Osteoblast (primary cell): ENCODE results near the gene STXBP4. TPM values are rescaled to one million over a fixed set of nuclear protein-coding genes. Genes with fewer than 3 reads are reported as not detected.

Experiments used
- DNase-seq: peaks from one replicate; pipeline ENCODE4 v3.0.0; 2011; ENCODE audit warnings: low spot score, mixed read lengths; ENCODE audit not compliant: insufficient read length; ENCODE audit errors: missing footprints
- H2AFZ ChIP-seq: 2 replicates; pipeline ENCODE4 v1.6.0; 2011; ENCODE audit warnings: mild to moderate bottlenecking, low read length
- H3K27ac ChIP-seq: 2 replicates; pipeline ENCODE4 v1.5.1; 2011; ENCODE audit warnings: mild to moderate bottlenecking, low read depth, low read length, moderate library complexity
- H3K27me3 ChIP-seq: 2 replicates; pipeline ENCODE4 v1.6.0; 2012; ENCODE audit warnings: mild to moderate bottlenecking, control low read depth, inconsistent platforms, low read length, moderate library complexity; ENCODE audit not compliant: insufficient read depth
- H3K36me3 ChIP-seq: 2 replicates; pipeline ENCODE4 v1.5.1; 2011; ENCODE audit warnings: mild to moderate bottlenecking, low read length, control low read depth, moderate library complexity; ENCODE audit not compliant: insufficient read depth
- H3K4me1 ChIP-seq: 2 replicates; pipeline ENCODE4 v1.5.1; 2011; ENCODE audit warnings: mild to moderate bottlenecking, low read length, control low read depth, moderate library complexity; ENCODE audit not compliant: insufficient read depth
- H3K4me2 ChIP-seq: 2 replicates; pipeline ENCODE4 v1.6.0; 2011; ENCODE audit warnings: mild to moderate bottlenecking, low read length; ENCODE audit not compliant: insufficient read depth
- H3K4me3 ChIP-seq: fragments of 200-600 bp; sonication (generic); 3 replicates; pipeline ENCODE4 v1.5.1; 2012; ENCODE audit warnings: mild to moderate bottlenecking, low read length, inconsistent platforms; ENCODE audit not compliant: insufficient read depth
- H3K79me2 ChIP-seq: 2 replicates; pipeline ENCODE4 v1.6.0; 2012; ENCODE audit warnings: mild to moderate bottlenecking, low read length, control low read depth, inconsistent platforms; ENCODE audit not compliant: insufficient read depth
- H3K9me3 ChIP-seq: 2 replicates; pipeline ENCODE4 v1.5.1; 2011; ENCODE audit warnings: low read depth, low read length, control low read depth
- H4K20me1 ChIP-seq: 2 replicates; pipeline ENCODE4 v1.6.0; 2012; ENCODE audit warnings: mild to moderate bottlenecking, low read length, control low read depth; ENCODE audit not compliant: insufficient read depth
- CTCF ChIP-seq: IDR thresholded peaks from 2 replicates; pipeline ENCODE4 v1.5.1; 2011; ENCODE audit warnings: mild to moderate bottlenecking, low read depth, low read length, moderate library complexity; ENCODE audit errors: extremely low read depth
- total RNA-seq: library from RNA; depleted of rRNA; stranded (reverse); fragments of >200 nt; gene quantifications from 2 replicates; pipeline ENCODE4 v1.2.3, GENCODE V29; 2012

The STXBP4 gene
- total RNA-seq, 1 donor: 19.2 TPM

GRCh38 chr17:54982399-54982798 lies 13.8 kb downstream of the STXBP4 start:
- no peak overlapping the region for H2AFZ ChIP-seq
- DNase-seq: no peak
- peaks cover 3% of the 10 kb centered on the region for H3K4me1 ChIP-seq
- TF ChIP-seq CTCF: no peak
- no peak overlapping the region for H3K4me3 ChIP-seq
- H4K20me1 ChIP-seq: no peaks in the 10 kb centered on the region
- H3K9me3 ChIP-seq: no peaks in the 10 kb centered on the region
- no peak overlapping the region for H3K4me2 ChIP-seq
- peaks cover 6% of the 10 kb centered on the region for H3K79me2 ChIP-seq
- H3K27ac ChIP-seq: no peak overlapping the region
- H3K27me3 ChIP-seq: no peaks in the 10 kb centered on the region
- no peaks in the 10 kb centered on the region for H3K36me3 ChIP-seq

- no peaks in the 10 kb centered on the region for H3K27me3 ChIP-seq
- no peak overlapping the region for H3K4me2 ChIP-seq
- H2AFZ ChIP-seq: no peak overlapping the region
- H3K4me1 ChIP-seq: peaks cover 3% of the 10 kb centered on the region
- H3K79me2 ChIP-seq: peaks cover 6% of the 10 kb centered on the region
- H3K36me3 ChIP-seq: no peaks in the 10 kb centered on the region
- no peaks in the 10 kb centered on the region for H3K9me3 ChIP-seq
- no peak for DNase-seq
- H4K20me1 ChIP-seq: no peaks in the 10 kb centered on the region
- H3K4me3 ChIP-seq: no peak overlapping the region
- no peak overlapping the region for H3K27ac ChIP-seq
- TF ChIP-seq CTCF: no peak
Observed at GRCh38 chr17:54983260-54983659, 14.7 kb downstream of the STXBP4 start.

DNA sequence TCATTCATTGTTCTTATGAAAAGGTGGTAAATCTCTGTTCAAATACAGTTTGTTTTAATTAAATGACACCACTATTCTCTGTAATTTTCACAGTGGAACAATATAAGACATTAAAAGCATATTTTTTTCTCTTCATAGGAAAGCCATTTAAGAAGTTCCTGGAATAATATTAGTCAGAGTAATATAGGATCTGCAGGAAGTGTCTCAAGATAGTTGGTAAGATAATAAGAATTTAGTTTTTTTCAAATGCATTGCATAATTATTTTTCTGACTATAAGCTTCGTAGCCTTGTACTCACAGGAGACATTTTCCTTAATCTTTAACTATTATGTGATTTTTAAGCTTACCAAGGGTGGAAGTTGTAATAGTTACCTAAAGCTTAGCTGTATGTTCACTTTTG lies 16.9 kb downstream of the STXBP4 start:
- Histone ChIP-seq H3K79me2 (peaks cover 2% of the 10 kb centered on the region), H3K27ac (no peak overlapping the region), H3K4me1 (peaks cover 3% of the 10 kb centered on the region), H4K20me1 (no peaks in the 10 kb centered on the region), H3K4me3 (no peak overlapping the region), H3K9me3 (no peaks in the 10 kb centered on the region), H2AFZ (no peak overlapping the region), H3K36me3 (no peaks in the 10 kb centered on the region), H3K27me3 (no peaks in the 10 kb centered on the region), H3K4me2 (no peak overlapping the region)
- no peak for TF ChIP-seq CTCF
- DNase-seq: no peak

DNA sequence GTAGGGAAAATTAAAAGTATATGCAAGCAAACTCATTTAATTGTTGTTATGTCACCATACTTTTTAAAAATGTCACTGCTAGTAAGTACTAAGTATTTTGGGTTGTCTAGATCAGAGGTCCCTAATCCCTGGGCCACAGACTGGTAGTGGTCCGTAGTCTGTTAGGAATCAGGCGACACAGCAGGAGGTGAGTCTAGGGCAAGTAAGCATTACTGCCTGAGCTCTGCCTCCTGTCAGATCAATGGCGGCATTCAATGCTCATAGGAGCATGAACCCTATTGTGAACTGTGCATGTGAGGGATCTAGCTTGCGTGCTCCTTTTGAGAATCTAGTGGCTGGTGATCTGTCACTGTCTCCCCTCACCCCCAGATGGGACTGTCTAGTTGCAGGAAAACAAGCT lies 21.6 kb downstream of the STXBP4 start:
- Histone ChIP-seq H2AFZ (no peak overlapping the region), H3K79me2 (no peaks in the 10 kb centered on the region), H3K4me3 (no peak overlapping the region), H3K4me1 (peaks cover 3% of the 10 kb centered on the region), H3K9me3 (no peaks in the 10 kb centered on the region), H3K4me2 (no peak overlapping the region), H3K27me3 (no peaks in the 10 kb centered on the region), H3K27ac (no peak overlapping the region), H3K36me3 (no peaks in the 10 kb centered on the region), H4K20me1 (no peaks in the 10 kb centered on the region)
- TF ChIP-seq CTCF: no peak
- DNase-seq: no peak
